Fibroblast of lung (primary cell): ENCODE measurements around the gene FNTB. TPM values are rescaled to one million over a fixed set of nuclear protein-coding genes. Genes with fewer than 3 reads are reported as not detected.

Source experiments
- DNase-seq, 2 donors: peaks; one replicate each; pipeline versions ENCODE4 v3.0.0 to v3.0.0-alpha.2; 2010; ENCODE audit warnings: low read depth in 2 of 2
- H2AFZ ChIP-seq: 2 replicates; pipeline ENCODE4 v1.5.1; 2012; ENCODE audit warnings: low read length, control low read depth, inconsistent platforms
- H3K27ac ChIP-seq: 2 replicates; pipeline ENCODE4 v1.5.1; 2011; ENCODE audit warnings: low read length, control low read depth; ENCODE audit not compliant: insufficient read depth
- H3K27me3 ChIP-seq: 2 replicates; pipeline ENCODE4 v1.5.1; 2011; ENCODE audit warnings: mild to moderate bottlenecking, low read length; ENCODE audit not compliant: control insufficient read depth, insufficient read depth
- H3K36me3 ChIP-seq: 2 replicates; pipeline ENCODE4 v1.5.1; 2011; ENCODE audit warnings: low read length; ENCODE audit not compliant: control insufficient read depth, insufficient read depth
- H3K4me1 ChIP-seq: 2 replicates; pipeline ENCODE4 v1.5.1; 2011; ENCODE audit warnings: low read length; ENCODE audit not compliant: control insufficient read depth, insufficient read depth; ENCODE audit errors: extremely low read depth
- H3K4me2 ChIP-seq: 2 replicates; pipeline ENCODE4 v1.5.1; 2011; ENCODE audit warnings: low read length, control low read depth; ENCODE audit not compliant: insufficient read depth; ENCODE audit errors: extremely low read depth
- H3K4me3 ChIP-seq, 4 experiments: fragments of 200-600 bp in 1 of 4; sonication (generic) in 1 of 4; replicated peaks in 1 of 4; 2 replicates each; pipeline ENCODE4 v1.5.1; 2011 to 2016; ENCODE audit warnings: low read length in 4 of 4, low read depth in 3 of 4, mild to moderate bottlenecking in 3 of 4, control low read depth in 2 of 4, inconsistent platforms in 1 of 4, mixed read lengths in 1 of 4; ENCODE audit not compliant: insufficient read depth in 1 of 4; ENCODE audit errors: control extremely low read depth in 1 of 4
- H3K79me2 ChIP-seq: 2 replicates; pipeline ENCODE4 v1.5.1; 2012; ENCODE audit warnings: mild to moderate bottlenecking, low read length, inconsistent platforms; ENCODE audit not compliant: control insufficient read depth, insufficient read depth
- H3K9ac ChIP-seq: 2 replicates; pipeline ENCODE4 v1.5.1; 2011; ENCODE audit warnings: mild to moderate bottlenecking, low read length, control low read depth; ENCODE audit not compliant: insufficient read depth
- H3K9me3 ChIP-seq: 2 replicates; pipeline ENCODE4 v1.5.1; 2012; ENCODE audit warnings: low read depth, low read length; ENCODE audit not compliant: control insufficient read depth, insufficient read depth
- H4K20me1 ChIP-seq: 2 replicates; pipeline ENCODE4 v1.5.1; 2011; ENCODE audit warnings: low read length; ENCODE audit not compliant: control insufficient read depth, insufficient read depth; ENCODE audit errors: extremely low read depth
- EZH2 ChIP-seq: IDR thresholded peaks from 2 replicates; pipeline ENCODE4 v1.5.1; 2012; ENCODE audit warnings: low read length, control low read depth, mild to moderate bottlenecking; ENCODE audit errors: missing control alignments
- polyA plus RNA-seq, 2 donors: library from polyadenylated mRNA; depleted of rRNA in 1 of 2; stranded (reverse) in 1 of 2; unstranded in 1 of 2; fragments of >200 nt; gene quantifications; 2 replicates each; pipeline ENCODE4 v1.2.1, GENCODE V29; 2011 to 2012; ENCODE audit warnings: missing spikeins in 1 of 2
- total RNA-seq: library from RNA; depleted of rRNA; stranded (reverse); fragments of >200 nt; gene quantifications from 2 replicates; pipeline ENCODE4 v1.2.1, GENCODE V29; 2014
- TF ChIP-seq, protein P1 (sequence below), 2 donors: IDR thresholded peaks in 1 of 2; conservative IDR thresholded peaks in 1 of 2; 1 replicate in 1 of 2; 2 replicates in 1 of 2; pipeline ENCODE4 v1.5.1; 2011 to 2012; ENCODE audit warnings: low read length in 2 of 2, control low read depth in 1 of 2, inconsistent platforms in 1 of 2, low read depth in 1 of 2, mild to moderate bottlenecking in 1 of 2

The FNTB gene
- total and polyA plus RNA-seq, 2 donors (not counting 1 experiment from before 2014, with no cell fraction given): 8.8 to 13.2 TPM

DNA sequence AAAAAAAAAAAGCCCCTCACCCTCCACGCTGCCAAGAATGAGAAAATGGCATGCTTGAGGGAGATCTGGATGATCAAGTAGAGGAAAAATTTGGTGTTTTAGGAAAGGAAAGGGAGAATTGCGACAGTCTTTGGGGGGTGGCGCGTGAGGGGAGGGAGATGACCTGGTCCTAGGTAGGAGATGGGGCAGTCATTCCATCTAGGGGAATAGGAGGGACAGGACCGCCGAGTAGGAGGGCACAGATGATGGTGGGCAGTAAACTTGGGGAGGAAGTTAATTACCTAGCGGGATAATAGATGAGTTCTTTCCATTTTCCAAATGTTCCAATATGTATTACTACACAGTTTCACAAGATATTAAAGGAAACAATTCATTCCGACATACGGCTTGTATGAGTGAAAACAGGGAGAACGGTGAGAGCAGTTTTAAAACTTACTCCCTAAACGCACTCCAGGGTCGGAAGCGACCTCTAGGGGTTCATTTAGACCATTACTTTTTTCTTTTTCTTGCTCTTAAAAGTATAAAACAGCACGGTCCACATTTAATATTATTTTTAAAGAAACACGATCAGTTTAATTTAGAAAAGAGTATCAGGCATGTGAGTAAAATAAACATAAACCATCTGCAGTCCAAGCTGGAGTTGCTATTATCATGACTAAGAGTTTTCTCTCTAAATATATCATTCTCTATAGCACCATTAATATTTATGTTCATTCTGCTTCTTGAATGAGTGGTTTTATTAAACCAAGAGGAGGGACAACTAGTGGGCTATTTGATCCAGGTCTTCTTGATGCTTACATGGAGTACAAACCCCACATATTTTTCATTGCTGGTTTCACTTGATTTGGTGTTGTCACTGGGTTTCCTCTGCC, 3.0 kb upstream of the FNTB start:
- no peak overlapping the region for H3K27ac ChIP-seq
- no peak for TF ChIP-seq EZH2
- TF ChIP-seq, protein P1, sequence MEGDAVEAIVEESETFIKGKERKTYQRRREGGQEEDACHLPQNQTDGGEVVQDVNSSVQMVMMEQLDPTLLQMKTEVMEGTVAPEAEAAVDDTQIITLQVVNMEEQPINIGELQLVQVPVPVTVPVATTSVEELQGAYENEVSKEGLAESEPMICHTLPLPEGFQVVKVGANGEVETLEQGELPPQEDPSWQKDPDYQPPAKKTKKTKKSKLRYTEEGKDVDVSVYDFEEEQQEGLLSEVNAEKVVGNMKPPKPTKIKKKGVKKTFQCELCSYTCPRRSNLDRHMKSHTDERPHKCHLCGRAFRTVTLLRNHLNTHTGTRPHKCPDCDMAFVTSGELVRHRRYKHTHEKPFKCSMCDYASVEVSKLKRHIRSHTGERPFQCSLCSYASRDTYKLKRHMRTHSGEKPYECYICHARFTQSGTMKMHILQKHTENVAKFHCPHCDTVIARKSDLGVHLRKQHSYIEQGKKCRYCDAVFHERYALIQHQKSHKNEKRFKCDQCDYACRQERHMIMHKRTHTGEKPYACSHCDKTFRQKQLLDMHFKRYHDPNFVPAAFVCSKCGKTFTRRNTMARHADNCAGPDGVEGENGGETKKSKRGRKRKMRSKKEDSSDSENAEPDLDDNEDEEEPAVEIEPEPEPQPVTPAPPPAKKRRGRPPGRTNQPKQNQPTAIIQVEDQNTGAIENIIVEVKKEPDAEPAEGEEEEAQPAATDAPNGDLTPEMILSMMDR (conservative IDR thresholded peaks at IDR 0.05 in 1 of 2, IDR thresholded peaks at IDR 0.05 in 1 of 2; ENCODE audit: low read depth in 1 of 2, low read length in 2 of 2): peak; percentile 64 to 69
- H3K4me2 ChIP-seq: peak overlapping the region; percentile 18
- H3K79me2 ChIP-seq: peaks cover 8% of the 10 kb centered on the region
- H3K36me3 ChIP-seq: no peaks in the 10 kb centered on the region
- no peaks in the 10 kb centered on the region for H3K4me1 ChIP-seq
- peak overlapping the region; percentile 49 for H2AFZ ChIP-seq
- peak overlapping the region in 3 of 4 experiments; percentile 16 to 31 (median 28) for H3K4me3 ChIP-seq
- H3K9me3 ChIP-seq: no peaks in the 10 kb centered on the region
- peak; percentile 50 to 69 for DNase-seq
- H3K27me3 ChIP-seq: peaks cover 5% of the 10 kb centered on the region
- H4K20me1 ChIP-seq: no peaks in the 10 kb centered on the region
- no peak overlapping the region for H3K9ac ChIP-seq

DNA sequence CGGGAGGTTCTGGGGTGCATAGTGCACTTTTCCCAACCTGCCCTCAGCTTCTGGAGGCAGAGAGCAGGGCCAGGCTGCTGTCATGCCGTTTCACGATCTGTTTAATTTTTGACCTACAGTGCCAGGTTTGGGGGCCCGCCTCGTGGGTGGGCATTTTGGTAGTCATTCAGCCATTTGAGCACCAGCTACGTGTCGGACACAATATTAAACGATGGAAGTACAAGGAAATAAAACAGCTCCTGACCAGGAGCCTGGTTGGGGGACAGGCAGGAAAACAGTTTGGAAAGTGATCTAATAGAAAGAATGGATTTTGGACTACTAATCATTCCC, 708 bp downstream of the FNTB start:
- Histone ChIP-seq H3K27ac (peak overlapping the region; percentile 73), H2AFZ (peak overlapping the region; percentile 96), H3K36me3 (no peaks in the 10 kb centered on the region), H3K4me3 (peak overlapping the region; percentile 78 to 92 (median 89)), H3K79me2 (peaks cover 8% of the 10 kb centered on the region), H3K4me2 (peak overlapping the region; percentile 73), H3K4me1 (no peaks in the 10 kb centered on the region), H3K27me3 (peaks cover 2% of the 10 kb centered on the region), H3K9me3 (no peaks in the 10 kb centered on the region), H4K20me1 (no peaks in the 10 kb centered on the region), H3K9ac (peak overlapping the region; percentile 74)
- TF ChIP-seq, protein P1 (conservative IDR thresholded peaks at IDR 0.05 in 1 of 2, IDR thresholded peaks at IDR 0.05 in 1 of 2; ENCODE audit: low read depth in 1 of 2, low read length in 2 of 2): no peak
- no peak for TF ChIP-seq EZH2
- DNase-seq: no peak

DNA sequence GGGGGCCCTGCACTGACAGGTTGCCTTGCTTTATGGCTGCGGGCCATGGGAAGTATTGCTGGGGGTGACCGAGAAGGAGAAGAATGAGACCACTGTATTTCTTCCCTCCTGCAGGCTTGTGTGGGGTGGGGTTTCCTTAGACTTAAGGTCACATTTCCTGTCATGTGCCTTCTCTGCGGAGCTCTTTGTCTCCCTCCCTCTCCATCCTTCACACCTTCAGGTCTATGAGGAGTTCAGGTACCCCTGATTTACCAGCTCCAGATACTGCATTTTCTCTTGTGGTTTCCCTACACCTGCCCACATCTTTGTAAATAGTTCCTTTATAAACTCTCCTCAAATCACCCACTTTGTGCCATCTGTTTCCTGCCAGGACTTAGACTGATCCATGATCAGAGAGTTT, 3.6 kb downstream of the FNTB start:
- H3K4me1 ChIP-seq: no peaks in the 10 kb centered on the region
- DNase-seq: no peak

More for the DNA sequence above, 3.6 kb downstream of the FNTB start:
- Histone ChIP-seq H3K9me3 (no peaks in the 10 kb centered on the region), H2AFZ (no peak overlapping the region), H3K79me2 (peaks cover 8% of the 10 kb centered on the region), H3K4me3 (no peak overlapping the region), H3K9ac (no peak overlapping the region), H4K20me1 (no peaks in the 10 kb centered on the region), H3K27ac (no peak overlapping the region), H3K4me2 (no peak overlapping the region), H3K27me3 (no peaks in the 10 kb centered on the region), H3K36me3 (no peaks in the 10 kb centered on the region)
- TF ChIP-seq, protein P1 (conservative IDR thresholded peaks at IDR 0.05 in 1 of 2, IDR thresholded peaks at IDR 0.05 in 1 of 2; ENCODE audit: low read depth in 1 of 2, low read length in 2 of 2): no peak
- no peak for TF ChIP-seq EZH2
